ENCODE results near the gene TSPAN11. TPM values are rescaled to one million over a fixed set of nuclear protein-coding genes. Genes with fewer than 3 reads are reported as not detected.

TSPAN11 gene
- total and polyA plus RNA-seq, 2 of the 4 experiments (the other 2 are of a cell fraction), result 0.18 to 0.26 TPM

- Histone ChIP-seq H3K4ac (ENCODE audit: low read depth, low read length) (no peak overlapping the region), H4K20me1 (ENCODE audit: insufficient read depth, low read length) (no peaks in the 10 kb centered on the region), H3K27me3 (ENCODE audit: control insufficient read depth, insufficient read depth, low read length) (peaks cover 10% of the 10 kb centered on the region; the same call in 1 of the 2 replicates), H4K91ac (ENCODE audit: insufficient read depth, low read depth, low read length) (no peak overlapping the region), H2BK5ac (ENCODE audit: low read depth, low read length, poor library complexity, severe bottlenecking) (no peak overlapping the region), H2AFZ (replicated peaks; ENCODE audit: low read length, poor library complexity) (no peak overlapping the region), H2BK120ac (ENCODE audit: low read depth, low read length) (no peak overlapping the region), H3K56ac (ENCODE audit: extremely low read depth, insufficient read depth, low read length) (no peak overlapping the region), H4K5ac (ENCODE audit: low read depth, low read length) (no peak overlapping the region), H3K23ac (ENCODE audit: low read depth, low read length) (no peak overlapping the region), H3K9me1 (ENCODE audit: insufficient read depth, low read length) (no peaks in the 10 kb centered on the region), H3K4me3 (ENCODE audit: insufficient read depth, low read depth, low read length) (no peak overlapping the region), H3K4me2 (ENCODE audit: low read depth, low read length) (no peak overlapping the region), H3K9ac (ENCODE audit: low read depth, low read length) (no peak overlapping the region), H3K27ac (ENCODE audit: insufficient read depth, low read length) (no peak overlapping the region), H3K79me1 (ENCODE audit: low read depth in 1 of 2, low read length in 2 of 2) (no peaks in the 10 kb centered on the region), H3K14ac (replicated peaks; ENCODE audit: low read depth, low read length) (no peak overlapping the region), H2BK20ac (ENCODE audit: low read depth, low read length) (no peak overlapping the region), H2AK9ac (replicated peaks; ENCODE audit: low read depth, low read length, poor library complexity) (no peak overlapping the region), H3K9me3 (ENCODE audit: control insufficient read depth, insufficient read depth, low read length) (no peaks in the 10 kb centered on the region), H3K36me3 (ENCODE audit: control insufficient read depth, insufficient read depth, low read length) (no peaks in the 10 kb centered on the region), H2AK5ac (ENCODE audit: low read depth, low read length) (no peak overlapping the region), H4K8ac (ENCODE audit: low read depth in 2 of 2, low read length in 2 of 2) (no peak overlapping the region), H2BK15ac (ENCODE audit: low read depth, low read length) (no peak overlapping the region), H3K18ac (ENCODE audit: low read depth, low read length) (no peak overlapping the region), H3K4me1 (ENCODE audit: control insufficient read depth, insufficient read depth, low read length) (peaks cover 3% of the 10 kb centered on the region; the same call in 1 of the 2 replicates)
- no peak for ATAC-seq (ENCODE audit: low read depth)
- intact Hi-C loops (cut with micrococcal nuclease) (no loop called here), in situ Hi-C loops (cut with MboI; ENCODE audit: low sequenced_read_pairs) (no loop called here), dilution Hi-C loops (cut with HindIII; ENCODE audit: low sequenced_read_pairs, unreplicated experiment) (no loop called here)
- DNase-seq, result no peak
- POLR2A ChIA-PET (ENCODE audit: unreplicated experiment), result no interaction called here
- WGBS, 2 experiments (ENCODE audit: extremely low coverage in 2 of 2, insufficient read length in 1 of 2), result no CpG with 5 or more reads among the region's 3 CpGs
- CTCF ChIA-PET, result no interaction called here
- no peak for TF ChIP-seq MXI1 (IDR thresholded peaks at IDR 0.05; ENCODE audit: borderline replicate concordance, low read depth, low read length)
- no peak for TF ChIP-seq FOS (IDR thresholded peaks at IDR 0.05; ENCODE audit: low read depth, low read length)
- TF ChIP-seq, protein P1, sequence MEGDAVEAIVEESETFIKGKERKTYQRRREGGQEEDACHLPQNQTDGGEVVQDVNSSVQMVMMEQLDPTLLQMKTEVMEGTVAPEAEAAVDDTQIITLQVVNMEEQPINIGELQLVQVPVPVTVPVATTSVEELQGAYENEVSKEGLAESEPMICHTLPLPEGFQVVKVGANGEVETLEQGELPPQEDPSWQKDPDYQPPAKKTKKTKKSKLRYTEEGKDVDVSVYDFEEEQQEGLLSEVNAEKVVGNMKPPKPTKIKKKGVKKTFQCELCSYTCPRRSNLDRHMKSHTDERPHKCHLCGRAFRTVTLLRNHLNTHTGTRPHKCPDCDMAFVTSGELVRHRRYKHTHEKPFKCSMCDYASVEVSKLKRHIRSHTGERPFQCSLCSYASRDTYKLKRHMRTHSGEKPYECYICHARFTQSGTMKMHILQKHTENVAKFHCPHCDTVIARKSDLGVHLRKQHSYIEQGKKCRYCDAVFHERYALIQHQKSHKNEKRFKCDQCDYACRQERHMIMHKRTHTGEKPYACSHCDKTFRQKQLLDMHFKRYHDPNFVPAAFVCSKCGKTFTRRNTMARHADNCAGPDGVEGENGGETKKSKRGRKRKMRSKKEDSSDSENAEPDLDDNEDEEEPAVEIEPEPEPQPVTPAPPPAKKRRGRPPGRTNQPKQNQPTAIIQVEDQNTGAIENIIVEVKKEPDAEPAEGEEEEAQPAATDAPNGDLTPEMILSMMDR (conservative IDR thresholded peaks at IDR 0.05; ENCODE audit: low read depth, low read length), result no peak
- TF ChIP-seq, protein P2, sequence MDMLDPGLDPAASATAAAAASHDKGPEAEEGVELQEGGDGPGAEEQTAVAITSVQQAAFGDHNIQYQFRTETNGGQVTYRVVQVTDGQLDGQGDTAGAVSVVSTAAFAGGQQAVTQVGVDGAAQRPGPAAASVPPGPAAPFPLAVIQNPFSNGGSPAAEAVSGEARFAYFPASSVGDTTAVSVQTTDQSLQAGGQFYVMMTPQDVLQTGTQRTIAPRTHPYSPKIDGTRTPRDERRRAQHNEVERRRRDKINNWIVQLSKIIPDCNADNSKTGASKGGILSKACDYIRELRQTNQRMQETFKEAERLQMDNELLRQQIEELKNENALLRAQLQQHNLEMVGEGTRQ (IDR thresholded peaks at IDR 0.05; ENCODE audit: low read depth, low read length), result no peak
- no TSS peak for BruUV-seq (replicated peaks)
Measured at GRCh38 chr12:31033146-31033545, 106.6 kb downstream of the TSPAN11 start.

Measured in IMR-90 (cell line).